ENCODE results near the gene CPED1.
"Not testable (repeated sequence)": the region's sequence is repeated elsewhere in the genome, so short reads cannot be mapped to it uniquely, and the experiment has no call there.

DNA sequence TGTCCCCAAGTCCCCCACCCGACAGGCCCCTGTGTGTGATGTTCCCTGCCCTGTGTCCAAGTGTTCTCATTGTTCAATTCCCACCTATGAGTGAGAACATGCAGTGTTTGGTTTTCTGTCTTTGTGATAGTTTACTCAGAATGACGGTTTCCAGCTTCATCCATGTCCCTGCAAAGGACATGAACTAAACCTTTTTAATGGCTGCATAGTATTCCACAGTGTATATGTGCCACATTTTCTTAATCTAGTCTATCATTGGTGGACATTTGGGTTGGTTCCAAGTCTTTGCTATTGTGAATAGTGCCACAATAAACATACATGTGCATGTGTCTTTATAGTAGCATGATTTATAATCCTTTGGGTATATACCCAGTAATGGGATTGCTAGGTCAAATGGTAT lies 232.6 kb downstream of the CPED1 start:
- TF ChIP-seq CTCF, POLR2A (IDR thresholded peaks at IDR 0.05): not testable (repeated sequence)
